C4-2B (cell line): Measurements from ENCODE around the gene DHX34.

Source experiments
- ZFX ChIP-seq: fragments of 450-650 bp; IDR thresholded peaks from 2 replicates; pipeline ENCODE4 v1.6.1; 2017
- TF ChIP-seq, protein P1 (sequence below): fragments of 450-650 bp; conservative IDR thresholded peaks from 2 replicates; pipeline ENCODE4 v1.5.1; 2017; ENCODE audit warnings: mild to moderate bottlenecking

- TF ChIP-seq, protein P1, sequence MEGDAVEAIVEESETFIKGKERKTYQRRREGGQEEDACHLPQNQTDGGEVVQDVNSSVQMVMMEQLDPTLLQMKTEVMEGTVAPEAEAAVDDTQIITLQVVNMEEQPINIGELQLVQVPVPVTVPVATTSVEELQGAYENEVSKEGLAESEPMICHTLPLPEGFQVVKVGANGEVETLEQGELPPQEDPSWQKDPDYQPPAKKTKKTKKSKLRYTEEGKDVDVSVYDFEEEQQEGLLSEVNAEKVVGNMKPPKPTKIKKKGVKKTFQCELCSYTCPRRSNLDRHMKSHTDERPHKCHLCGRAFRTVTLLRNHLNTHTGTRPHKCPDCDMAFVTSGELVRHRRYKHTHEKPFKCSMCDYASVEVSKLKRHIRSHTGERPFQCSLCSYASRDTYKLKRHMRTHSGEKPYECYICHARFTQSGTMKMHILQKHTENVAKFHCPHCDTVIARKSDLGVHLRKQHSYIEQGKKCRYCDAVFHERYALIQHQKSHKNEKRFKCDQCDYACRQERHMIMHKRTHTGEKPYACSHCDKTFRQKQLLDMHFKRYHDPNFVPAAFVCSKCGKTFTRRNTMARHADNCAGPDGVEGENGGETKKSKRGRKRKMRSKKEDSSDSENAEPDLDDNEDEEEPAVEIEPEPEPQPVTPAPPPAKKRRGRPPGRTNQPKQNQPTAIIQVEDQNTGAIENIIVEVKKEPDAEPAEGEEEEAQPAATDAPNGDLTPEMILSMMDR, result no peak
- TF ChIP-seq ZFX, result no peak
These were observed 49.8 kb downstream of the DHX34 start for GRCh38 chr19:47398707-47399597.
